ENCODE data around the gene MAFF. TPM values are rescaled to one million over a fixed set of nuclear protein-coding genes. Genes with fewer than 3 reads are reported as not detected.

MAFF gene
- total RNA-seq, 1 experiment from 2014 or later = 3.2 TPM

DNA sequence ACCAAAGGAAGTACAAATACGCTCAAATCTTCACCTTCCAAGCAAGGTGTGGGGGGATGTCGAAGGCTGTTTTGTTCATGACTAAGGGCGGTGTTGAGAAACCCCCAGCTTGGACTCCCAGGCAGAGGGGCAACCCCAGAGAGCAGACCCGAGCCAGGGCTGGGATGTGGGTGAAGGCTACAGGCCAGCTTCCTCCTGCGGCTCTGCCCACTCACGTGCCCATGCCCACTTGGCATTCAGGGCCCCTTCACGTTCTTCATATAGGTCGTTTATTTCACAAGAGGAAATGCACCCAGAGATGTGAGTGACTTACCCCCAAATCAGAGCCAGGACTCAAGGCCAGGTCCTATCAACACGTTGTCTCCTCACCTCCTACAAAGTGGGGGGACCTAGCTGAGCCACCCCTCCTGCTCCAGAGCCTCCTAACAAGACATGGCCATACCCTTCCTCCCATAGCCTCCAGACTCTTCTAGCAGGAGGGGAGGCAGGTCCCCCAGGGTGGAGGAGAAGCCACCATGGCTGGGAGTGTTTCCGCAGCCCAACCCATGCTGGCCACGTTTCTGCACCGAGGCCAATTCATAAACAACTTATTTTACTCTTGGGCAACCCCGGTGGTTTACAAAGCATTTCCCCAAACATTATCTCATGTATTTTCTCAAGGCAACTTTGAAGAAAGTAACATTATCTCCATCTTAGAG, 49.0 kb downstream of the MAFF start:
- Histone ChIP-seq H3K4me3 (no peak overlapping the region), H3K27ac (no peak overlapping the region), H3K27me3 (no peaks in the 10 kb centered on the region)

DNA sequence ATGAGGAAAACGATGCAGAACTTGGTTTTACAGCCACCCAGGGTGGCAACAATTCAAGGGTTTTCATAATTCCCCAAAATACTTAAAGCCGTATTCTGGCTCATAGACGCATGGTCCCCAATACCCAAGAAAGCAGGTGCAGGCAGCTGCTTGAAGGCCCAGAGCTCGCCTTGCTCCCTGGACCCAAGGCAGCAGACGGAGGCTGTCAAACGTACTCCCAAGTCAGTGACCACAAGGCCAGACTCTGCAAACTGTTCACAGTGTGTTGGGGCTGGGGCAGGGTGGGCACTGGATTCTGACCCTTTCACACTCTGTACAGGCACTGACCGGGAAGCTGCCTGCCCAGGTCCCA, 49.5 kb downstream of the MAFF start:
- H3K27ac ChIP-seq = no peak overlapping the region
- H3K4me3 ChIP-seq = no peak overlapping the region
- DNase-seq = no peak
- no peaks in the 10 kb centered on the region for H3K4me1 ChIP-seq
- H3K9me3 ChIP-seq (replicated peaks) = no peaks in the 10 kb centered on the region
- no peaks in the 10 kb centered on the region; the same call in 1 of the 2 replicates for H3K36me3 ChIP-seq
- no peaks in the 10 kb centered on the region for H3K27me3 ChIP-seq

More for the DNA sequence above, 49.0 kb downstream of the MAFF start:
- DNase-seq = no peak
- Histone ChIP-seq H3K4me1 (no peaks in the 10 kb centered on the region), H3K36me3 (no peaks in the 10 kb centered on the region; the same call in 1 of the 2 replicates), H3K9me3 (replicated peaks) (no peaks in the 10 kb centered on the region)

DNA sequence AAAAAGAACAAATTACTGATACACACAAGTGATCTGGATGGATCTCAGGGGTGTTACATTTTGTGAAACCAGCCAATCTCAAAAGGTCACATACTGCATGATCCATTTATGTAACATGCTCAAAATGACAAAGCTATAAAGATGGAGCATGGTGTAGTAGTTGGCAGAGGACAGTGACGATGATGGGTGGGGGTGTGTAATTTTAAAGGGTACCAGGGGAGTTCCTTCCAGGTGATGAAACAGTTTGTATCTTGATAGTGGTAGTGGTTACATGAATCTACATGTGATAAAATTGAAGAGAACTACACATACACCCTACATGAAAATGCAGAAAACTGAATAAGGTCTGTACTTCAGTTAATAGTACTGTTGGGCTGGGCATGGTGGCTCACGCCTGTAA, 53.9 kb downstream of the MAFF start:
- peaks cover 5% of the 10 kb centered on the region for H3K4me1 ChIP-seq
- no peak overlapping the region for H3K27ac ChIP-seq
- H3K27me3 ChIP-seq = no peaks in the 10 kb centered on the region
- no peak for DNase-seq
- no peak overlapping the region for H3K4me3 ChIP-seq
- H3K9me3 ChIP-seq (replicated peaks) = no peaks in the 10 kb centered on the region
- H3K36me3 ChIP-seq = no peaks in the 10 kb centered on the region

DNA sequence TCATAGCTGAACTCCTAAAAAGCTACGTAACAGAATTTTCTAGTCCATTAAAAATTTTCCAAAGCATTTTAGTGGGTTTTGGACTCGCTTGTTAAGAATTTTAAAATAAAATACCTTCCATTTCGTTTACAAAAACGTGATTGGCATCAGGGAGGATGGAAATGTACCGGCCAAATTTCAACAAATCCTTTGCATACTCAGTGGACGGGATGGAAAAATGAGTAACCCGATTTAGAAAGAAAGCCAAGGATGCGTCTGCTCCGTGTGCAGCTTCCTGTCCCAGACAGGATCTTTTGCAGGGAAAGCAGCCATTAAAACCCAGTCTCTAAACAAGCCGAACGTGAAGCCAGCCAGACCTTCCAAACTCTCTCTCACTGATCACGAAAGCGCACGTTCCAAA, 55.4 kb downstream of the MAFF start:
- peaks cover 16% of the 10 kb centered on the region for H3K4me1 ChIP-seq
- H3K27me3 ChIP-seq = no peaks in the 10 kb centered on the region
- no peak overlapping the region for H3K27ac ChIP-seq
- no peak overlapping the region for H3K4me3 ChIP-seq
- no peaks in the 10 kb centered on the region for H3K36me3 ChIP-seq
- no peak for DNase-seq
- H3K9me3 ChIP-seq (replicated peaks) = no peaks in the 10 kb centered on the region

DNA sequence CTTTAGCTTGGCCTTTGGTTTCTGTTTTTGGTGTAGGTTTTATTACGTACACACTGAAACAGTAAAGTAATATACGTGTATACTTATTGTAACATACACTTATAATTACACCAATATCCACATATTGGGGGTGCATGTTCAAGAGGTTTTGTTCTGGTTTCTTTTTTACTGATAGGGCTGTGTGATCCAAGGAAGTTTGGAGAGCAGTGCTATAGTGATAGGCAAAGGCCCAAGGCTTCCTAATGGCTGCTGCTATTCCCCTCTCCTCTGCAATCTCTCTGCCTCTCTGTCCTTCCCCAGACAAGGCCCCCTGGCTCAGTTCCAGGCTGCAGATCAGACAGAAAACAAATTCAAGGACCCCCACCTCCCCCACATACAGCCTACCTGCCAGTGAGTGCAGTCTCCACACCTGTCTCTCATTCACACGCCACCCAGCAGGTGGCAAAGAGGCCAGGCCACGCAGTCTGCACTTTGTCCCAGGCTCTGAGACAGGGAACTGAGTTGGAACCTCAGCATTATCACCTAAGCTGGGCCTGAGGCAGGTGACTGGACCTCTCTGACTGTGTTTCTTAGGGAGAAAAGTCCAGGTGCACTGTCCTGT, 56.0 kb downstream of the MAFF start:
- Histone ChIP-seq H3K9me3 (replicated peaks) (no peaks in the 10 kb centered on the region), H3K4me1 (peaks cover 16% of the 10 kb centered on the region), H3K36me3 (no peaks in the 10 kb centered on the region), H3K27me3 (no peaks in the 10 kb centered on the region), H3K27ac (no peak overlapping the region), H3K4me3 (no peak overlapping the region)
- no peak for DNase-seq

DNA sequence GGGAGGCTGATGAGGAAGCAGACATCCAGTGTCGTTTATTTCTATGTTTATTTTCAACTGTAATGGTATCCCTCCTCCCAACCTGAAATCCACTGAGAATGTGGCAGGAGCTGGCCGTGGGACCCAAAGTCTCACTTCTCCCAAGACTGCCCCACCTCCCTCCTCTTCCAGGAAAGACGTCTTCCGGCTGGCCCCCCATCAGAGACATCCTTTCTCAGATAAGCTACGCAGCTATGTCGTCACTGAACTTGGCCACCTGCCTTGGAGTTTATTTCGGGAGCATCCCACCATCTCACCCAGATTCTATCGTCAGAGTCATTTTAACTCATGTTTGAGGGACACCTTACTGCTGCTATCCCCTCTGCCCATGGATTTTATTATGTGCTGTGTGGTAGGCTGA, 57.1 kb downstream of the MAFF start:
- Histone ChIP-seq H3K4me1 (peaks cover 16% of the 10 kb centered on the region), H3K36me3 (no peaks in the 10 kb centered on the region), H3K4me3 (no peak overlapping the region), H3K27me3 (no peaks in the 10 kb centered on the region), H3K9me3 (replicated peaks) (no peaks in the 10 kb centered on the region), H3K27ac (no peak overlapping the region)
- DNase-seq = no peak

DNA sequence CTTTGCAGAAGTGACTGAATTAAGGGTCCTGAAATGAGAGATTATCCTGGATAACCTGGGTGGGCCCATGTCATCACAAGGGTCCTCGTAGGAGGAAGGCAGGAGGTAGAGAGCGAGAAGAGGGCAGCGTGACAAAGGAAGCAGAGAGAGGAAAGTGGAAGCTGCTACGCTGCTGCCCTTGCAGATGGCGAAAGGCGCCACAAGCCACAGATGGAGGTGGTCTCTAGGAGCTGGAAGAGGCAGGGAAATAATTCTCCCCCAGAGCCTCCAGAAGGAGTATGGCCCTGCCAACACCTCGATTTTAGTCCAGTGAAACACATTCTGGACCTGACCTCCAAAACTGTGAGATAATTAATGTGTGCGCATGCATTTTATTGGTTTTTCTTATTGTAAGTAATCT, 57.6 kb downstream of the MAFF start:
- Histone ChIP-seq H3K4me3 (no peak overlapping the region), H3K27ac (no peak overlapping the region), H3K36me3 (no peaks in the 10 kb centered on the region), H3K4me1 (peaks cover 16% of the 10 kb centered on the region), H3K27me3 (no peaks in the 10 kb centered on the region), H3K9me3 (replicated peaks) (no peaks in the 10 kb centered on the region)
- no peak for DNase-seq

DNA sequence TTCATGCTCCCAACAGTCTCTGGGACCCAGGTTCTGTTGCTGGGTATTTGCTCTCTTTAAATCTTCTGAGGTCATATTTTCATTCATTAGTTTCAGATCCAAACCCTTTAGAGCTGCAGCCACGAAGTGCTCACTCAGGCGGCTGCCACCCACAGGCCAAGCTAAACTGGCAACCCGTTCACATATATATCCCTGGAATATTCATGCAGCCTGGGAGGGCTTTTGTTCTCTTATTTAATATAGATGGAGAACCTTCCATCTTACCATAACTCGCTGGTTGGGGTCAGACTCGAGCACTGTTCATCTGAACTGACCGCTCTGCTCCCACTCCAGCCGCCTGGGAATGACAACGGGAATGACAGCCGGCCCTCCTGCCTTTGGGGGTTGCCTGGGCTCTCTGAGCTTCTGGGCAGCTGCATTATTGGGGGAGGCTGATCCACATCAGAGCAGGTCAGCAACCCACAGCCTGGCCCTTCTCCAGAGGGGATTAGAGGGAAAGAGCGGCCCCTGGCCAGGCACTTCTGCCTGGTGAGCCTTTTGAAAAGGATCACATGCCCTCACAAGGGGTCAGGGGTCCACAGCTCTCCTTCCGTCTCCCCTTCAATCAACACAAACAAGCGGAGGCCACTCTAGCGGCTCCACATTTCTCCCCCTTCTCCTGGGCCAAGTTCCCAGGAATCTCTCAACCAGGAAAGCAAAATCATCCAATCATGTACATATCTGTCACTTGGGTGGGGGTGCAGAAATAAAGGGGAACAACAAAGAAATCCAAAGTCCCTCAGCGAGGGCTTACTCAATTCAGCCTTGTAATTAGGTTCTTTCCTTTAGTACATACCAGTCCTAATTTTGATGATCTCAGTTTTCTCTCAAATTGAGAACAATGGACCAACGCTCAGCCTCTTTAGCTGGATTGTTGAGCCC, 59.2 kb downstream of the MAFF start:
- peak overlapping the region; percentile 15; the same call in 1 of the 2 replicates for H3K4me3 ChIP-seq
- no peaks in the 10 kb centered on the region for H3K36me3 ChIP-seq
- peaks cover 16% of the 10 kb centered on the region for H3K4me1 ChIP-seq
- peak; percentile 78 to 81 for DNase-seq
- H3K27ac ChIP-seq = peak overlapping the region; percentile 51
- H3K27me3 ChIP-seq = no peaks in the 10 kb centered on the region
- H3K9me3 ChIP-seq (replicated peaks) = no peaks in the 10 kb centered on the region

DNA sequence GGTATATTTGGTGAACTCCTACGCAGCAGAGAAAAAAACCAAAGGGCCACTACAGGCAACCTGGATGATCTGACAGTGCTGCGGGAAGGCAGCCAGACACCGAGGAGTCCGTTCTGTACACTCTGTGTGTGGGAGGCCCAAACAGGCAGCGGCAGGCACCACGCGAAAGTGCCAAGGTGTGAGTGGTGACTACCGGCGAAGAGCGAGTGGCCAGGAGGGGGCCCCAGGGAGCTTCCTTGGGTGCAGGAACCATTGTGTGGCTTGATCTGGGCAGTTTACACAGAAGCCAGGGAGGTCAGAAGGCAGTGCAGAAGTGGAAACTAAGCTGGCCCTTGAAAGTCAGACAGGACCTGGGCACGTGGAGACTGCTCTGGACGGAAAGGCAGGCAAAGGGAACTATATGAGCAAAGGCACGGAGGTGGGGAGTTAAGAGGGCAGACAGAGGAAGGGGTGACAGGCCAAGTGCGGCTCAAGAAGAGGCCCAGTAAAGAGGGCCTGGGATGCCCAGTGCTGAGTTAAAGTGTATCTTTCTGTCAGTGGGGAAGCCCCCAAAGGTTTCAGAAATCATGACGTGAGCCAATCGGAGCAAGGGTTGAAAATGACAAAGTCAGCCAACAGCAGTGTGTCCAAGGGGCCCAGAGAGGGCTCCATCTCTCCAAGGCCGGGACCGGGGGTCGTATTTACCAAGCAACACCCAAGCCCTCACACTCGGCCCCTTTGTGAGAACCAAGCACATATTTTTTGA, 60.4 kb downstream of the MAFF start:
- Histone ChIP-seq H3K27me3 (no peaks in the 10 kb centered on the region), H3K27ac (no peak overlapping the region), H3K4me3 (no peak overlapping the region), H3K36me3 (no peaks in the 10 kb centered on the region), H3K4me1 (peaks cover 16% of the 10 kb centered on the region), H3K9me3 (replicated peaks) (no peaks in the 10 kb centered on the region)
- DNase-seq = peak in 1 of 2 experiments; percentile 32

DNA sequence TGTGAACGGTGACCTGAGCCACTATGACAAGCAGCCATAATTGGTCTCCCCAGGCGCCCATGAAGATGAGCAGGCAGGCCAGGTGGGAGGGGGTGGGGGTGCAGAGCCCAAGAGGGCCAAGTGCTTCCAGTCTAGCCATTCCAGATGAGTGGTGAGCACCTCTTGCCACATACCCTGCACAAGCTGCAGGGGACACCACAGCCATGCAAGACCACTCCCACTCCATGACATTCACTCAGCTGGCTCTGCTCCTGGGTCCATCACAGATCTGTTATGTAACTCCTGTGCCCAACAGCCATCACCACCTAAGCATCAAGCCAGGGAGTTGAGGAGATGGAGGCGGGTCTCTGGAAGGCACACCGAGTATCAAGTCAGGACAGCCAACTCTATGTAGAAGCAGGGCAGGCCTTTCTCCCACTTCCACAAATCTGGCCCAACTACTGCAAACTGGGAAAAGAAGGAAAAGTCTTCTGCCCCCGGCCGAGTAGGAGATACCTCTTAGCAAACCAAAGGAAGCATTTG, 62.6 kb downstream of the MAFF start:
- H3K4me3 ChIP-seq = no peak overlapping the region
- no peak for DNase-seq
- H3K27ac ChIP-seq = no peak overlapping the region
- no peaks in the 10 kb centered on the region for H3K36me3 ChIP-seq
- no peaks in the 10 kb centered on the region for H3K9me3 ChIP-seq (replicated peaks)
- peaks cover 16% of the 10 kb centered on the region for H3K4me1 ChIP-seq
- H3K27me3 ChIP-seq = no peaks in the 10 kb centered on the region

Other genes starting within 250 kb of the MAFF start
- not detected in 2 replicates for gene C22orf23, start 248.4 kb upstream of the MAFF start, total RNA-seq (2014; rRNA removed; shearing (Covaris generic))
- gene POLR2F, start 248.3 kb upstream of the MAFF start, total RNA-seq (2014; rRNA removed; shearing (Covaris generic)) = 121 and 122 TPM in 2 replicates
- gene SOX10, start 217.4 kb upstream of the MAFF start, total RNA-seq (2014; rRNA removed; shearing (Covaris generic)) = not detected in 2 replicates
- gene PICK1, start 144.6 kb upstream of the MAFF start, total RNA-seq (2014; rRNA removed; shearing (Covaris generic)) = 0.45 and 1.2 TPM in 2 replicates
- gene SLC16A8, start 117.8 kb upstream of the MAFF start, total RNA-seq (2014; rRNA removed; shearing (Covaris generic)) = 1.1 and 1.4 TPM in 2 replicates
- not detected in 2 replicates for gene BAIAP2L2, start 91.3 kb upstream of the MAFF start, total RNA-seq (2014; rRNA removed; shearing (Covaris generic))
- gene PLA2G6, start 20.2 kb upstream of the MAFF start, total RNA-seq (2014; rRNA removed; shearing (Covaris generic)) = 3.9 and 5.4 TPM in 2 replicates
- gene TMEM184B, start 71.0 kb downstream of the MAFF start, total RNA-seq (2014; rRNA removed; shearing (Covaris generic)) = 16.9 and 18.7 TPM in 2 replicates
- 142 and 143 TPM in 2 replicates for gene CSNK1E, start 115.4 kb downstream of the MAFF start, total RNA-seq (2014; rRNA removed; shearing (Covaris generic))

Data from SJCRH30 (cell line).